Measurements from ENCODE around the gene SPAG16.

- TF ChIP-seq, protein P1, sequence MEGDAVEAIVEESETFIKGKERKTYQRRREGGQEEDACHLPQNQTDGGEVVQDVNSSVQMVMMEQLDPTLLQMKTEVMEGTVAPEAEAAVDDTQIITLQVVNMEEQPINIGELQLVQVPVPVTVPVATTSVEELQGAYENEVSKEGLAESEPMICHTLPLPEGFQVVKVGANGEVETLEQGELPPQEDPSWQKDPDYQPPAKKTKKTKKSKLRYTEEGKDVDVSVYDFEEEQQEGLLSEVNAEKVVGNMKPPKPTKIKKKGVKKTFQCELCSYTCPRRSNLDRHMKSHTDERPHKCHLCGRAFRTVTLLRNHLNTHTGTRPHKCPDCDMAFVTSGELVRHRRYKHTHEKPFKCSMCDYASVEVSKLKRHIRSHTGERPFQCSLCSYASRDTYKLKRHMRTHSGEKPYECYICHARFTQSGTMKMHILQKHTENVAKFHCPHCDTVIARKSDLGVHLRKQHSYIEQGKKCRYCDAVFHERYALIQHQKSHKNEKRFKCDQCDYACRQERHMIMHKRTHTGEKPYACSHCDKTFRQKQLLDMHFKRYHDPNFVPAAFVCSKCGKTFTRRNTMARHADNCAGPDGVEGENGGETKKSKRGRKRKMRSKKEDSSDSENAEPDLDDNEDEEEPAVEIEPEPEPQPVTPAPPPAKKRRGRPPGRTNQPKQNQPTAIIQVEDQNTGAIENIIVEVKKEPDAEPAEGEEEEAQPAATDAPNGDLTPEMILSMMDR (IDR thresholded peaks at IDR 0.05 in 4 of 5, conservative IDR thresholded peaks at IDR 0.05 in 1 of 5) = no peak
- no peak for TF ChIP-seq POLR2A (IDR thresholded peaks at IDR 0.05)
Observed at GRCh38 chr2:213726101-213726500, 441.8 kb downstream of the SPAG16 start.
